HG03025 (cell line): ENCODE data around the gene TRIM67.

Experiments used
- ATAC-seq: cut with Tn5 transposase; IDR thresholded peaks from one replicate; pipeline ENCODE4 v1.9.1; 2021; ENCODE audit warnings: mild to moderate bottlenecking, moderate library complexity; ENCODE audit not compliant: unreplicated experiment, low FRiP score

TRIM67 gene

DNA sequence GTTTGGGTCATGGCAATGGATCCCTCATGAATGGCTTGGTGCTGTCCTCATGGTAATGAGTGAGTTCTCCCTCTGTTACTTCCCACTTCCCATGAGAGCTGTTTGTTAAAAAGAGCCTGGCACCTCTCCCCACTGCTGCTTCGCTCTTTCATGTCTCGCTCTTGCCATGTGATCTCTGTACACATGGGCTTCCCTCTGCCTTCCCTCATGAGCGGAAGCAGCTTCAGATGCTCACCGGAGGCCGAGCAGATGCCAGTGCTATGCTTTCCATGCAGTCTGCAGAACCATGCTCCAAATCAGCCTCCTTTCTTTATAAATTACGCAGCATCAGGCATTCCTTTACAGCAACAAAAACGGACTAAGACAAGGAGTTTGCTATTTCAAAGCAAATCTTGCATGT, 64.3 kb downstream of the TRIM67 start:
- ATAC-seq: no peak

DNA sequence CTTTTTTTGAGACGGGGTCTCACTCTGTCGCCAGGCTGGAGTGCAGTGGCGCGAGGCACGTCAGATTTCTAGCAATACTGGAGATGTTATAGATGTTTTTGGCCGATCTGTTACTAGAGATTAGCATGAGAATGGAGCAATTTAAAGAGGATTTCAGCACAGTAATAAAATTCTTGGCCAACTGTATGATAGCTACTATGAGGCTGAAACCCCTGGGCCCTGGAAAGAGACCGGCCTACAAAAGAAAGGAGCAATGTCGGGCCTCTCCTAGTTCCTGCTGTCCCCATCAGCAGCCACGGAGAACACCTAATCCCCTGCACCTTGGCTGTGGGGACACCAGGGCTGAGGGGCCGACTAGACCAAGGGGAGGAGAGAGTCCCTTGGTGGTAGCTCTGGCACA, 69.7 kb downstream of the TRIM67 start:
- ATAC-seq: no peak

DNA sequence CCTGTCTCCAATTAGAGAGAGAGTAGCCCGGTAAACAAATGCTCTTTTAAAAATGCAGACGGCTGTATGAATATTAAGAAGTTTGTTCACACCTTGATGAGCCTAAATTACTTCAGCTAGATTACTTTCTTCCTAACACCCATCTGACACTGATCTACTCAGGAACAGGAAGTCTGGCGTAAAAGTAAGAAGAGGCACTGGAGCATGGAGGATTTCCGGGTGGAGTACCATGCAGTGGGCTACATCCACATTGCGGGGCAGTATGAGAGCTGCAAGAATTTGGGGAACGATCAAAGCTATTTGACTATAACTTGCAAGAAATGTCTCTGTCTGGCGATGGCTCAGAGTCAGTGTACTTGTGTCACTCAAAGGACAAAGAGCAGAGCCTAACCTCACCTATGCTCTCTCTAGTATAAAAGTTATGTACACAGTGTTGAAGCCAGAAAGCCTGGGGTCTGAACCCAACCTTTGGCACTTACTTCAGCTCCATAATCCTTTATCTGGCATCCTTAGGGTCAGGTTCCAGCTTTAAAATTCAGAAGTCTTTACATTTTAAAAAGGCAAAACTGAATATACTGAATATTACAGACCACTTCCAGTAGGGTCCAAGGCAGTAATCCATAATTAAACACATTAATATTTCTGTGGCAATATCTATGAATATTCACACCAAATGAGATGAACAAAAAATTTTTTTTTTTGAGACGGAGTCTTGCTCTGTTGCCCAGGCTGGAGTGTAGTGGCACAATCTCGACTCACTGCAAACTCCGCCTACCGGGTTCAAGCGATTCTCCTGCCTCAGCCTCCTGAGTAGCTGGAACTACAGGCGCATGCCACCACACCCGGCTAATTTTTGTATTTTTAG, 71.2 kb downstream of the TRIM67 start:
- no peak for ATAC-seq

DNA sequence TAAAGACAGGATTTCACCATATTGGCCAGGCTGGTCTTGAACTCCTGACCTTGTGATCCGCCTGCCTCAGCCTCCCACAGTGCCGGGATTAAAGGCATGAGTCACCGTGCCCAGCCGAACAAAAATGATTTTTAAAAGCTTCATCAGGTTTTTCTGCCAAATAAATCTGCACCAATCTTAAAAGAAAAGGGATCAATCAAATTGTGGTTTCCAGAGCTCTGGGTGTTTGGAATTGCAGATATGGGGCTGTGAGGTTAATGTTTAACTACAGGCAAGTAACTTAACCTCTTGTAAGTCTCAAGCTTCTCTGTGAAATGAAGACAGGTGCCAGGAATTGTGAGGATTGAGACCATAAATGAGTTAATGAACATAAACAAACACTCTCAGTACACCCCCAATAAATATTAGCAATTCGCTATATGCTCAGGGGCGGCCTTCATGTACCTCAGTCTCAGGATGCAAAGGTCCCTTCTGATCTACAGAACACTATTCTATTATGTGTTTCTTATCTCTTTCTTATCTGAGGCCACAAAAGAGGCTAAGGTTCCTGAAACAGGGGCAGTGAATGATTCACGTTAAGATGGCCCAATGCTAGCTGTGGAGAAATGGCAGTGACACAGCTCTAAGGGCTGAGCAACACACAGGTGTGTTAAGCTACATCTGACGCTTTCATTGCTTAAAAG, 72.0 kb downstream of the TRIM67 start:
- ATAC-seq: no peak

DNA sequence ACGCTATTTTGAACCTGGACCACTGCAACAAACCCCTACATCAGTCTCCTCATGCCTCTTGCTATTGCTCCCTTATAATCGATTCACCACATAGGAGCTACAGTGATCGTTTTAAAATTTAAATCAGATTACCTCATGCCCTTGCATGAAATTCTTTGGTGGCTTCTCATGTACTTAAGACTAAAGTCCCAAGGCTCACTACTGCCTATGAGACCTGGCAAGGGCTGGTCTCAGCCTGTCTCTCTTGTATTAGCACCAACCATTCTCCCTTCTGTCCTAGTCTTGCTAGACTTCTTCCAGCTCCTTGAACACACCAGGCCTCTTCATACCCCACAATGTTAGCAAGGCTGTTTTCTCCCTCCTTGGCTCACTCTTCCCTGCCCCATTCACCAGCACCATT, 72.6 kb downstream of the TRIM67 start:
- no peak for ATAC-seq

DNA sequence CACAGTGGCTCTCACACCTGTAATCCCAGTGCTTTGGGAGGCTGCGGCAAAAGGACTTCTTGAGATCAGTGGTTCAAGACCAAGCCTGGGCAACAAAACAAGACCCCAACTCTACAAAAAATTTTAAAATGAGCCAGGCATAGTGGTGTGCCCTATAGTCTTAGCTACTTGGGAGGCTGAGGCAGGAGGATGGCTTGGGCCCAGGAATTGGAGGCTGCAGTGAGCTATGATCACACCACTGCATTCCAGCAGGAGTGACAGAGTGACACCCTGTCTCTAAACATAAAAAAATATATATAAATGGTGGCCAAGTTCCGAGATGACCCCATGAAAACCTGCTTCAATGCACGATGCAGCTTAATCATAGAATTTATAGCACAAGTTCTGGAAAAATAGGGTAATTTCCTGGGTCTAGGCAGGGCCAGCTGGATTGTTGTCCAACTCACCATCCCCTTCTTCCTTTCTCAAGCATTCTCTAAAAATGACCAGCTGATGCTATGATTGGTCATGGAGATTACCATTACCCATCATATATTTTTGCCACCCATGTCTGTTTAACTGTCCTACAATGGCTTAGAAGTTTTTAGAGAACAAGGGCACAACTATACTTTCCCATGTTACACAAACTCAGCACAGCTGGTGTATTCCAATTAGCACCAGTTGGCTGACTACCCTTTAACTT, 73.8 kb downstream of the TRIM67 start:
- ATAC-seq: no peak

DNA sequence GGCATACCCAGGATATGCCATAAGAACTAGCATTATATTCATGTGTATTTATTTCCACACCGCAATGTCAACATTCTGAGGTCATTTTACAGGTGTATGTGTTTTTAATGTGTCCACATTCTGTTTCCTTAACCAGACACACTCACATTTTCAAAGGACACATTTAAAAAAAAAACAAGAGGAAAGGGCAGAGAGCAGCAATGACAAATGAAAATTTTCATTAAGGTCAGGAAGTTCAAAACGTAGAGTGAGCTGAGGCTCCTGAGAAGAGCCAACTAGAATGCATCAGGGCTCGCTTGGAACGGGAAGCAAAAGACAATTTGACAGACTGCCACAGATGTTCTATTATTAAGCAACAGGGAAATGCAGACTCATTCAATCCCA, 74.3 kb downstream of the TRIM67 start:
- no peak for ATAC-seq

DNA sequence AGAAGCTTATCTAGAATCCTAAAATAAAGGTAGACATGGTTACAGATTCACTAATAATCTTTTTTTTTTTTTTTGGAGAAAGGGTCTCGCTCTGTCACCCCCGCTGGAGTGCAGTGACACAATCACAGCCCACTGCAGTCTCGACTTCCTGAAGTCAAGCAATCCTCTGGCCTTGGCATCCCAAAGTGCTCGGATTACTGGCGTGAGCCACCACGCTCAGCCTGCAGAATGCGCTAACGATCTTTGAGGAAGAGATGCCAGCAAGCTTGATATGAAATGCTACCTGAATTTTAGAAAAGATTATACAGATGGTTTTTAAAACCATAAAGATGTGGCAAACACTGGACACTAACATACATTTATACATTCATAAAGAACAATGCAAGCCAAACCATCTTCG, 75.1 kb downstream of the TRIM67 start:
- no peak for ATAC-seq

DNA sequence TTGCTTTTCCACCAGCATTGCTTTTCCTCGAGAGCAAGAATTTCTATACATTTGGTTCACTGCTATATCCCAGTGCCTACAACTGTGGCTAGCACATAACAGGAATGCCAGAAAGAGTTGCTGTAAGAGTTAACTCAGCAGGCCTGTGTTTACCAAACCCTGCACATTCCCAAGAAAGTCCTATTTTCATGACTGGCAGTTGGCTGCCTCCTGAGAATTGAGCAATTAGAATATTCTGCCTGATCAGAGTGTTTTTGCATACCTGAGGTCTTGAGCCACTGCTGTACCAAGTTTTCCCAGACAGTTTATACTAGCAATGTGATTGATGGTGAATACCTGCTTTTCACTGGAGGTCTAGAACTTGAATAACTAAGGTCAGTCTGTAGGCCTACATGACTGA, 76.4 kb downstream of the TRIM67 start:
- no peak for ATAC-seq

DNA sequence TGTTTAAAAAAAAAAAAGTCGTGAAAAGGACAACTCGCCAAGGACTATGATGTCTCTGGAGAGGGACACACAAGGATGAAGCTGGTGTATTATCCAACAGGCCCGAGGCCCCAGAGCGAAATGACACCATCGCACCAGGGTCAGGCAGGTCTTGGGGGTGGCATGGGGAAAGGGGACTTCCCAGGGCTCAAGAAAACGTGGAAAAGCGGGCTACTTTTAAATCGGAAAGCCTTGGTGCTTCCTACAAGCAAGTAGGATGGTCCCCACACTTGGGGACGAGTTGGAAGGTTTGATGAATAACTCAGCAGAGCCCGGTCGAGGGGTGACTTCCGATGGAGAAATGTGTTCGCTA, 78.6 kb downstream of the TRIM67 start:
- ATAC-seq: no peak

DNA sequence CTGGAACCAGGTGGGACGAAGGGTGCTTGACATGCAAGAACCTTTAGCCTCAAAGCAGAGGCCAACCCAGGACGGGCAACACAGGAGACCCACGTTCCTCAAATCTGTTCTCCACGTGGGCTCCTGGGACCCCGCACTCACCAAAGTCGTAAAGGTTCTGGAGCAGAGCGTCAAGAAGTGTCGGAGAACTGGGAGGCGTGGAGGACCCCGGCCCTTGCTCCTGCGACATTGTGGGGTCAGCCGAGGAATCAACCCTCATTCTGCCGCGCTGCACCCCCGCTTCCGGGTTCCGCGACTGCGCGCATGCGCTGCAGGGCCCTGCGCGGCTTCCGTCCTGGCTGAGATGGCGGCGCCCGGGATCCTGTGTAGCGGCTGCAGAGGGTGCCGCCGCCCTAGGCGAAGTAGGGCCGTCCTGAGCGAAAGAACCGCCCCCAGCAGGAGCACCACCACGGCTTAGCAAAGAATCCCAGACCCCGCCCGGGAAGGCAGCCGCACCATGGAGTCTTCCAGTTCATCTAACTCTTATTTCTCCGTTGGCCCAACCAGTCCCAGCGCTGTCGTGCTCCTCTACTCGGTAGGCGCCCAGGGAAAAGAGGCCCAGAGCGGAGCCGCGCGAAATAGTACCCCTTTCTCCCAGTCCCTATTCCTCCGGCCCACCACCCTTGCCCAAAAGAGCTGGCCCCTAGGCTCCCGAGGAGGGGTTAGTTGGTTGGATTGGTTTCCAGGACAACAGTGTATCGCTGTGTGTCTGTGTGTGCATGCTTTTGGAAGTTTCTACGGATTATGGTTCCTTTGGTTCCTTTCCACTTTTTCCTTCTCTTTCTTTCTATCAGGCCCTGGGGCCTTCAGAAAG, 79.3 kb downstream of the TRIM67 start, which contains the start of gene GNPAT:
Gene GNPAT (plus strand): TSS at position 330 of the 853 bp plus-strand sequence. CDS start 167 bp downstream, at position 497.
- peak; percentile 94 for ATAC-seq

DNA sequence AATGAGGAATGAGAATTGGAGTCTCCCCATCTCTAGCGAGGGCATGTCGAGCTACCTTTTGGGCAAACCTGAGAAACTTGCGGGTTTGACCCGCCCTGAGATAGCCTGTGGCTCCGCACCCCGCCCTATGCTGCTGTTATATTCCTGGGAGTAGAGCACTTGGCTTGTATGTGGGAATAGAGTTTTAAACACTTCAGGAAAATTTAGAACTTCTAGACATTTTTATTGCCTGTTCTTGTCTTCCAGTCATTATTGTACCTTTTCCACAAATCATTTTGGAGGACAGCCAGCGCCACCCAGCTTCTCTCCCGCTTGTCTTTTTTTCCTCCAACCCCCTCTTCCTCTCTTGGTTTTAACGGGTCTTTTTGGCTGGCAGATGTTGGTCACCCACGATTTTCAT, 79.9 kb downstream of the TRIM67 start:
- ATAC-seq: no peak

DNA sequence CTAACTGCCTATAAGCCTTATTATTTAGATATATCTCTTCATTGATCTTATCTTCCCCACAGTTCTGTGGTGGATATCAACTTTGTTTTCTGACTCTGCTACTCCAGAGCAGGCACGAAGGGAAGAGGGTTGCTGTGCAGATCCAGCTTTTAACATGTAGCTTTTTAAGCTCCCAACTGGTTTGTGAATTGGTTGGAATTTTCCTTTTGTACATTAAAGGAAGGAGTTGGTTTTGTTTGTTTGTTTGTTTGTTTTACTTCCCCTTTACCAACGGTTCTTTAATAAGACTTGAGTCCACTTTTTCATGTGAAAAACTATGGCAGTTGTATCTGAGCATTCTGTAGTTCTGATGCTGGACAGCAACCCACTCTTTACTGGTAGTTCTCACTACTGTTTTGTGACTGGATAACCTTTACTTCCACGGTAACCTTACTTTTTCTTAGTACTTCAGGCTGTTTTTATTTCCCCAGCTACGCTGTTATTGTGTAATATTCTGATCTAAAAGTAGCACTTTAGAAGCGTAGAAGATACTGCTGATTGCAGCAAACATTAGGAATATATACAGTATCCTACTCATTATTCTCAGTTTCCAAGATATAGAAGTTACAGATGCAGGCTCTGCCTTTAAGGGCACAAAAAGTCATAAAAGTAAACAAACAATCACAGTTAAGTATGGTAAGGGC, 80.8 kb downstream of the TRIM67 start:
- no peak for ATAC-seq

DNA sequence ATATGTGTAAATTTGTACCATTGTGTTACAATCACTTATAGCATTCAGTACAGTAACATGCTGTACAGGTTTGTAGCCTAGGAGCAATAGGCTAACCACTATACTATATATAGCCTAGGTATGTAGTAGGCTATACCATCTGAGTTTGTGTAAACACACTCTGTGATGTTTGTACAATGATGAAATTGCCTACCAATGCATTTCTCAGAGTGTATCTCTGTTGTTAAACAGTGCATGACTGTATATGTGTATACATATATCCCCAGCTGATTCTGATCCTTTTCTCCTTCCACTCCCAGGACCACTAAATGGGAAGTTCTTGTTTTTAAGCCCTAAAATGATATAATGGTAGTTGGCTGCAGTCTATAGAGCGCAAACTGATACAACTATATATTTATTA, 86.9 kb downstream of the TRIM67 start:
- no peak for ATAC-seq

DNA sequence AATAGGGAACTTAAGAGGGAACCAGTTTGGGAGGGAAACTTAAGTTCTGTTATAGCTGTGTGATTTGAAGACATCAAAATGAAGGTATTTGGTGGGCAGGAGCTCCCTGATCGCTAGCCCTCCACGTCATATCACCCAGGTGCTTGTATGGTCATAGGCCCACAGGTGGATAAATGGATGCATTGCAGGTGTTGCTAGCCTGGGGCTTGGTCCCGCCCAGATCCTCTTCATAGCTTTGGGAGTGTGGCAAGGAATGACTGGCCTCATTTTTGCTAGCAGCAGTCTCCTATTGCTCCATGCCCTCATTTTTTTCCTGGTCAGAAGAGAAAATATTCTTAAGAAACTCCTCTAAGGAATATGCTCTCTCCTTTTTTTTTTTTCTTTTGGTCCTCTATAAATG, 90.5 kb downstream of the TRIM67 start:
- no peak for ATAC-seq

DNA sequence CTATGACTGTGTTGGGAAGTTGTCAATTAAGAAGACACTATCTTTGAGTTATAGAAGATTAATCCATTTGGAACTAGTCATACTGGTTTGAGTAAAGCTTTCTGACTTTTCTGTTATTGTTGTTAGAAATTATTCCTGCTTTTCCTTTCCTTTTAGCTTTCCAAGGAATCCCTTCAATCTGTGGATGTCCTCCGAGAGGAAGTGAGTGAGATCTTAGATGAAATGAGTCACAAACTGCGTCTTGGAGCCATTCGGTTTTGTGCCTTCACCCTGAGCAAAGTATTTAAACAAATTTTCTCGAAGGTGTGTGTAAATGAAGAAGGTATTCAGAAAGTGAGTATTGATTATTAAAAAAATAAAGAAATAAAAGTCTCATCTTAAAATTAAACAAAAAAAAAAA, 98.5 kb downstream of the TRIM67 start:
- no peak for ATAC-seq

DNA sequence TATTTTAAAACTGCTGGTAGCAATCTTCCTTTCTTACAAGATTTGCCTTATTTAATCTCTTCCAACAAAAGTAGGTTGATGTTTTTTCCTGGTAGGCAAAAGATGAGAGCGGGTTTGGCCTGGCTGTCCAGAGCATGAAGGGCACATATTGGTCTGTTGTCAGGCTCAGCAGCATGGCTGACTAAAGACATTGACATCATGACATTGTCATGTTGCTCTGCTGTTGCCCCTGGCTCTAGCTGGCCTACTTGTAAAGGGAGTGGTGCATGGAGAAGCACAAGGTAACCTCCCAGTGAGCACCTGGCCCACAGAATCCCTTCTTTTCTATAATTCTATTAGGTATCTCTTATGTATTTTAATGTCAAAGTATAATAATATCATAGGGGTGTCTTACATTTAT, 102.8 kb downstream of the TRIM67 start:
- no peak for ATAC-seq

DNA sequence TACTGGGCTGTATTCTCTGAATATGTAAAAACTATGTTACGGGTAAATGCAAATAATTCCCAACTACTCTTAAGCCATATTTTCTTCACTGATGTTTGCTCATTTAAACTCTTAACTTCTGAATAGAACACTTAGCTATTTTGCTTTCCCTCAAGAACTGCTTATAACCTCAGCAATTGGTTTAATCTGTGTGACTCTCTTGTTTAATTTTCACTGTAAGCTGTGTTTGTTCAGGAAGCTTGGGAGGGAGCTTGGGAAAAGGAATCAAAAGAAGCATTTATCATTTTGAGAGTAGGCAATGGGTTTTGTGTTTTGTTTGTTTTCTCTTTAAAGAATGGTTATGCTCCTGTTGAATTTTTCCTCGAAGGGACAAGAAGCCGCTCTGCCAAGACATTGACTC, 103.5 kb downstream of the TRIM67 start:
- ATAC-seq: no peak

DNA sequence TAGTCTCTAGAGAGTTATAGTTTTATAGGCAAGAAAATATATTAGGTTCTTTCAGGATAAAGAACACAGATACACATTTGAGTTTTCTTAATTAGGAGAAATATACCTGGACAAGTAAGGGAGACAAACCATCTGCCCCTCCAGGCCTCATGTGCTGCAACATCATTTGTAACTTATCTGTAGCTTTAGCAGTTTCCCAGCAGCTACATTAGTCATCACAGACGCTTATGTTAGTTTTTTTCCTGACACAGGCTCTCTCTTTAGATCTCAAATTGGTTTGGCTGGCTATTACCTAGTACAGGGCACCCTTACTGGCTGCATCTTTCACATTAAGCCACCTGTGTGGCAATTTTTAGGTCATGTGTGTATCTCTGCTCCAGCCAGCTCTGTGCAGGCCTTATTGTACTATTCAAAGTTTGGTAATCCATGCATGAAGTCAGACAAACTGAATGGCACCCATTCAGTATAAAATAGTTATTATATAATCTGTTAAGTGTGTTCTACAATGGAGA, 105.0 kb downstream of the TRIM67 start:
- no peak for ATAC-seq
